ENCODE measurements around the gene AMN.
A peak's percentile ranks its signal among the peaks of the same experiment; 100 is the strongest.
"Not testable (repeated sequence)": the region's sequence is repeated elsewhere in the genome, so short reads cannot be mapped to it uniquely, and the experiment has no call there.

Gene AMN

DNA sequence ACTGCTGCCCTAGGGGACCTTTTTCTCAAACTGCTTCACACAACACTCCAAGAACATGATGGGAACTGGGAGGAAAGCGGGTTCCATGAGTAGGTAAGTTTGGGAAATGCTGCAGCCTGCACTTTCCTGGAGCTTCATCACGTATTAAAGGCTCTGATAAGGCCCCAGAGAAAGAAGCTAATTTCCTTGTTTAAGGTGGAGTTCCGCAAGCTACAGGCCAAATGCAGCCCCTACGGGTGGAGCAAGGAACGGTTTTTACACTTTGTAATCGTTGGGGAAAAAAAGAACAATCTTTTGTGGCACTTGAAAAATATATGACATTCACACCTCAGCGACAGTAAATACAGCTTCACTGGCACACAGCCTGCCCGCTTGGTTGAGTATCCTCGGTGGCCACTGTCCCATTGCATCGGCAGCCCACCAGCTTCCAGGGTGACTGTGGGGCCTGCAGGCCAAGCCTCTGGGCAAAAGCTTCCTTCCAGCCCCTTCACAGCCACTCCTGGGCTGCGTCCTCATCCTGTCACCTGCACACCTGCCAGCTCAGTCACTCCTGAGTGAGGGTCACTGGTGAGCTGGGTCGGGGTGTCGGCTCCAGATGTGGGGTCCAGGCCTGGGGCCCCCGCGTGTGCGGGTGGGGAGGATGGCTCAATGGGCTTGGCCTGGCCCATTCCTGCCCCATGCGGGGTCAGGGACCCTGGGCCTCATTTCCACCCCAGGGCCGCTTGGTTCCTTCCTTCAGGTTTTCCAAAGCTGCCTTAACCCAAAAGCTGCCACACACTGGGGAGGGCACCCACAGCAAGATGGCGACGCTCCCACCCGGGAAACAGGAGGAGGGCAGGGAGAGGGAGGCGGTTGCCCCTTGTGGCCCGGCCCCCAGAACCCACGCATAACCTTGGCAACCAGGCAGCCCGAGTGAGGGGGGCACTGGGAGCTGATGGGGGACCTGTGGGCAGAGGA lies 2.4 kb downstream of the AMN start:
- H3K9ac ChIP-seq (ENCODE audit: low read depth, low read length), result no peak overlapping the region
- no peak overlapping the region for H3K27ac ChIP-seq (ENCODE audit: low read depth, low read length)
- WGBS, result 86% methylated on average over 25 of the region's 25 CpGs
- no peaks in the 10 kb centered on the region for H3K9me3 ChIP-seq (ENCODE audit: insufficient read depth, low read depth, low read length)
- no peaks in the 10 kb centered on the region for H3K36me3 ChIP-seq (ENCODE audit: insufficient read depth, low read length)
- H3K4me3 ChIP-seq (ENCODE audit: low read length), result no peak overlapping the region
- peaks cover 10% of the 10 kb centered on the region for H3K4me1 ChIP-seq (ENCODE audit: insufficient read depth, low read length)
- peaks cover 96% of the 10 kb centered on the region for H3K27me3 ChIP-seq (ENCODE audit: insufficient read depth, low read length)

DNA sequence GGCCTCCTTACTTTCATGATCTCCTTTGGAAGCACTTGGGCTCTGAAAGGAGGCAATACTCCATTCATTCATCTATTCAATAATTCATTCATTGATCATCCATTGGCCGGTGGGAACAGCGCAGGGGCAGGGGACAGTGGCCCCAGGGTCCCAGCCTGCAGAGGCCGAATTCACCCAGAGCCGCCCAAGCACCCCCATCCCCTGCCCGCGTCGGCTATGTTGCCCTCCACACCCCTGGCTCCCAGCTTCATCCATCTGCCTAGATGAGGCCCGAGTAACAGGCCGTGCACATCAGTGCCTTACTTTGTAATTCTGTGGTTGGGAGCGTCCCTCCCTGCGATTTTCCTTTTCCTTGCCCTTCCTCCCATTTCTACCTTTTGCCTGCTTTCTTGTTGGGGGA lies 3.2 kb downstream of the AMN start:
- Histone ChIP-seq H3K27ac (ENCODE audit: low read depth, low read length) (no peak overlapping the region), H3K4me1 (ENCODE audit: insufficient read depth, low read length) (peaks cover 10% of the 10 kb centered on the region), H3K9me3 (ENCODE audit: insufficient read depth, low read depth, low read length) (no peaks in the 10 kb centered on the region), H3K4me3 (ENCODE audit: low read length) (peak overlapping the region; percentile 1; the same call in 1 of the 2 replicates), H3K36me3 (ENCODE audit: insufficient read depth, low read length) (no peaks in the 10 kb centered on the region), H3K9ac (ENCODE audit: low read depth, low read length) (no peak overlapping the region), H3K27me3 (ENCODE audit: insufficient read depth, low read length) (peaks cover 100% of the 10 kb centered on the region)
- WGBS, result 82% methylated on average over 11 of the region's 11 CpGs

DNA sequence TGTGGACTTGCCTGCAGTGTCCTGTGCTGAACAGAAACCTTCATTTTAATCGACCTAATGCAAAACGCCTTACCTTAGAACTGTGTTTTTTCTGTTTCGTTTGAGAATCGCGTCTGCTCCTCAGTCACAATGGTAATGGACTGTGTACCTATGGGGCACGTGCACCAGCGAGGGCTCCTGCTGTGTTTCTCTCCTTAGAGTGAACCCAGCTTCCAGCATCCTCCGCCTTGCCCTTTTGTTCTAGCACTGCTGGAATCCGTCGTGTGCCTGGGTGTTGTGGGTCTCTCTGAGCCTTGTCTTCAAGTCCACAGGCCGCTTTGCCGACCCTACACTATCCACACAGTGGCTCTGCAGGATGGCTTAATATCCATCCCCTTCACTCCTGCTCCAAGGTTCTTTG lies 3.6 kb downstream of the AMN start:
- Histone ChIP-seq H3K36me3 (ENCODE audit: insufficient read depth, low read length) (no peaks in the 10 kb centered on the region), H3K9ac (ENCODE audit: low read depth, low read length) (no peak overlapping the region), H3K27ac (ENCODE audit: low read depth, low read length) (no peak overlapping the region), H3K9me3 (ENCODE audit: insufficient read depth, low read depth, low read length) (no peaks in the 10 kb centered on the region), H3K27me3 (ENCODE audit: insufficient read depth, low read length) (peaks cover 100% of the 10 kb centered on the region), H3K4me1 (ENCODE audit: insufficient read depth, low read length) (peaks cover 10% of the 10 kb centered on the region), H3K4me3 (ENCODE audit: low read length) (peak overlapping the region; percentile 1; the same call in 1 of the 2 replicates)
- 40% methylated on average over 12 of the region's 12 CpGs for WGBS

DNA sequence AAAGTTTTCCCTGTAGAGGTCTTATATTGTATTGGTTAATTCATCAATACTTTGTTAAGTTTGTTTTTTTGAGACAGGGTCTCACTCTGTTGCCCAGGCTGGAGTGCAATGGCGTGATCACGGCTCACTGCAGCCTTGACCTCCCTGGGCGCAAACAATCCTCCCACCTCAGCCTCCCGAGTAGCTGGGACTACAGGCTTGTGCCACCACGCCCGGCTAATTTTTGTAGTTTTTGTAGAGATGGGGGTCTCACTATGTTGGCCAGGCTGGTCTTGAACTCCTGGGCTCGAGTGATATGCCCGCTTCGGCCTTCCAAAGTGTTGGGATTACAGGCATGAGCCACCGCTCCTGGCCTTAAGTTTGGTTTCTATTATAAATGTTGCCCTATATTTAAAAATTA lies 4.4 kb downstream of the AMN start:
- WGBS, result 90% methylated on average over 10 of the region's 10 CpGs
- not testable (repeated sequence) for H3K36me3 ChIP-seq (ENCODE audit: insufficient read depth, low read length); H3K27ac ChIP-seq (ENCODE audit: low read depth, low read length); H3K9me3 ChIP-seq (ENCODE audit: insufficient read depth, low read depth, low read length); H3K9ac ChIP-seq (ENCODE audit: low read depth, low read length); H3K4me1 ChIP-seq (ENCODE audit: insufficient read depth, low read length); H3K4me3 ChIP-seq (ENCODE audit: low read length)
- H3K27me3 ChIP-seq (ENCODE audit: insufficient read depth, low read length), result peaks cover 97% of the 10 kb centered on the region

DNA sequence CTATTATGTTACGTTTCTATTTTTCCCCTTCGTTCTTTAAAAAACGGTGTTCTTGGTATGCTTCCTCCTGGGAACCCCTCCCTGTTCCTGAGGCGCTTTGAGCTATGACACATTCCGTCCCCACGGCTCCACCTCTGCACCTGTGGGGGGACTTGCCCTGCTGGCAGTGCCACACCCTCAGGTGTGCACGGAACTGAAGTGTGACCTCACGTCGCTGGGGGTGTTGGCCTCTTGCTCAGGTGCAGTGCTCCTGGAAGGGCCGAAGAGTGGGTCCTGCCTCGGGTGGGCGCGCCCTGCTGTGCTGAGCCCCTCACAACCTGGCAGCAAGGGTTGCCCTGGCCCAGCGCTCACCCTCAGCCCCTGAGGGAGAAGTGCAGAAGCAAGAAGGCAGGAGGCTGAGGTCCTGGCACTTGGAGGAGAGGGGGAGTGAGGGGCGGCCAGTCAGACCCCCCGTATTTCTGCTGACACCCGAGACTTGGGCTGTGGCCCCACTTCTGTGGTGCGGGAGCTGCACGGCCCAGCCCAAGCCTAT lies 4.9 kb downstream of the AMN start:
- no peak overlapping the region for H3K9ac ChIP-seq (ENCODE audit: low read depth, low read length)
- no peak overlapping the region for H3K27ac ChIP-seq (ENCODE audit: low read depth, low read length)
- WGBS, result 39% methylated on average over 19 of the region's 19 CpGs
- no peaks in the 10 kb centered on the region for H3K9me3 ChIP-seq (ENCODE audit: insufficient read depth, low read depth, low read length)
- H3K27me3 ChIP-seq (ENCODE audit: insufficient read depth, low read length), result peaks cover 91% of the 10 kb centered on the region
- H3K4me3 ChIP-seq (ENCODE audit: low read length), result peak overlapping the region; percentile 75
- H3K4me1 ChIP-seq (ENCODE audit: insufficient read depth, low read length), result peaks cover 10% of the 10 kb centered on the region
- H3K36me3 ChIP-seq (ENCODE audit: insufficient read depth, low read length), result no peaks in the 10 kb centered on the region

- no peak overlapping the region for H3K27ac ChIP-seq (ENCODE audit: low read depth, low read length)
- H3K4me1 ChIP-seq (ENCODE audit: insufficient read depth, low read length), result peaks cover 10% of the 10 kb centered on the region
- WGBS, result 1% methylated on average over 35 of the region's 35 CpGs
- no peaks in the 10 kb centered on the region for H3K9me3 ChIP-seq (ENCODE audit: insufficient read depth, low read depth, low read length)
- H3K4me3 ChIP-seq (ENCODE audit: low read length), result peak overlapping the region; percentile 75
- peaks cover 86% of the 10 kb centered on the region for H3K27me3 ChIP-seq (ENCODE audit: insufficient read depth, low read length)
- H3K9ac ChIP-seq (ENCODE audit: low read depth, low read length), result peak overlapping the region; percentile 43; the same call in 1 of the 2 replicates
- H3K36me3 ChIP-seq (ENCODE audit: insufficient read depth, low read length), result peaks cover 2% of the 10 kb centered on the region
Observed at GRCh38 chr14:102927878-102928411, 5.5 kb downstream of the AMN start.

- H3K27me3 ChIP-seq (ENCODE audit: insufficient read depth, low read length), result peaks cover 79% of the 10 kb centered on the region
- H3K4me1 ChIP-seq (ENCODE audit: insufficient read depth, low read length), result peaks cover 7% of the 10 kb centered on the region
- peak overlapping the region; percentile 43; the same call in 1 of the 2 replicates for H3K9ac ChIP-seq (ENCODE audit: low read depth, low read length)
- H3K27ac ChIP-seq (ENCODE audit: low read depth, low read length), result no peak overlapping the region
- peaks cover 8% of the 10 kb centered on the region for H3K36me3 ChIP-seq (ENCODE audit: insufficient read depth, low read length)
- H3K4me3 ChIP-seq (ENCODE audit: low read length), result peak overlapping the region; percentile 75
- 1% methylated on average over 94 of the region's 94 CpGs for WGBS
- no peaks in the 10 kb centered on the region for H3K9me3 ChIP-seq (ENCODE audit: insufficient read depth, low read depth, low read length)
Observed at GRCh38 chr14:102928412-102929240, 6.2 kb downstream of the AMN start.

- H3K9ac ChIP-seq (ENCODE audit: low read depth, low read length), result no peak overlapping the region
- H3K4me1 ChIP-seq (ENCODE audit: insufficient read depth, low read length), result peaks cover 6% of the 10 kb centered on the region
- peaks cover 71% of the 10 kb centered on the region for H3K27me3 ChIP-seq (ENCODE audit: insufficient read depth, low read length)
- H3K9me3 ChIP-seq (ENCODE audit: insufficient read depth, low read depth, low read length), result no peaks in the 10 kb centered on the region
- peak overlapping the region; percentile 75 for H3K4me3 ChIP-seq (ENCODE audit: low read length)
- WGBS, result 4% methylated on average over 94 of the region's 94 CpGs
- no peak overlapping the region for H3K27ac ChIP-seq (ENCODE audit: low read depth, low read length)
- peaks cover 11% of the 10 kb centered on the region for H3K36me3 ChIP-seq (ENCODE audit: insufficient read depth, low read length)
Observed at GRCh38 chr14:102929241-102930137, 7.0 kb downstream of the AMN start.

DNA sequence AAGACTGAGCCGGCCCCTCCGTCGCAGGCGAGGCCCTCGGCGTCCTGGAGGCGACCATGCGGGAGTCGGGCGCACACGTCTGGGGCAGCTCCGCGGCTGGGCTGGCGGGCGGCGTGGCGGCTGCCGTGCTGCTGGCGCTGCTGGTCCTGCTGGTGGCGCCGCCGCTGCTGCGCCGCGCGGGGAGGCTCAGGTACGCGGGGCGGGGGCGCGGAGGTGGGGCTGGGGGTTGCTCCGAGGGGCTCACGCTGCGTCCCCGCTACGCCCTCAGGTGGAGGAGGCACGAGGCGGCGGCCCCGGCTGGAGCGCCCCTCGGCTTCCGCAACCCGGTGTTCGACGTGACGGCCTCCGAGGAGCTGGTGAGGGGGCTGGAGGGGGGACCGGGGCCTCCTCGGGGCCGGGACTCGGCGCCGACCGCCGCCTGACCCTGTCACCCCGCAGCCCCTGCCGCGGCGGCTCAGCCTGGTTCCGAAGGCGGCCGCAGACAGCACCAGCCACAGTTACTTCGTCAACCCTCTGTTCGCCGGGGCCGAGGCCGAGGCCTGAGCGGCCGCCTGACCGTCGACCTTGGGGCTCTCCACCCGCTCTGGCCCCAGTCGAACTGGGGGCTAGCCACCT lies 7.8 kb downstream of the AMN start:
- Histone ChIP-seq H3K27ac (ENCODE audit: low read depth, low read length) (no peak overlapping the region), H3K4me3 (ENCODE audit: low read length) (peak overlapping the region; percentile 75; the same call in 1 of the 2 replicates), H3K9me3 (ENCODE audit: insufficient read depth, low read depth, low read length) (no peaks in the 10 kb centered on the region), H3K9ac (ENCODE audit: low read depth, low read length) (no peak overlapping the region), H3K36me3 (ENCODE audit: insufficient read depth, low read length) (peaks cover 11% of the 10 kb centered on the region), H3K27me3 (ENCODE audit: insufficient read depth, low read length) (peaks cover 63% of the 10 kb centered on the region), H3K4me1 (ENCODE audit: insufficient read depth, low read length) (peaks cover 6% of the 10 kb centered on the region)
- WGBS, result 3% methylated on average over 73 of the region's 74 CpGs

Data from HUES64 (cell line).